SK-N-SH treated with all-trans-retinoic acid at 6 μM for 48 hours (cell line): Measurements from ENCODE around the gene SEC22C.

ENCODE experiments used
- ATAC-seq: fragments of 200-7000 bp; cut with Tn5 transposase; 3 replicates; pipeline ENCODE4 v1.9.1; 2020; ENCODE audit warnings: mild to moderate bottlenecking, moderate library complexity
- ARNTL ChIP-seq: fragments of 450-650 bp; formaldehyde crosslinking; IDR thresholded peaks from 2 replicates; pipeline ENCODE4 v1.5.0; 2020; ENCODE audit warnings: low read depth, mild to moderate bottlenecking, moderate library complexity, borderline replicate concordance
- BACH2 ChIP-seq: fragments of 250-450 bp; sonication (Bioruptor Pico); IDR thresholded peaks from 2 replicates; pipeline ENCODE4 v1.9.0; 2021; ENCODE audit warnings: mild to moderate bottlenecking, borderline replicate concordance
- CSDC2 ChIP-seq: fragments of 250-450 bp; sonication (Bioruptor Pico); IDR thresholded peaks from 2 replicates; pipeline ENCODE4 v1.5.0; 2020; ENCODE audit warnings: mild to moderate bottlenecking, moderate library complexity
- ESRRG ChIP-seq: fragments of 250-450 bp; sonication (Bioruptor Pico); IDR thresholded peaks from 2 replicates; pipeline ENCODE4 v1.6.1; 2021; ENCODE audit warnings: mild to moderate bottlenecking
- GLIS3 ChIP-seq: fragments of 250-450 bp; sonication (Bioruptor Pico); IDR thresholded peaks from 2 replicates; pipeline ENCODE4 v1.5.0; 2020; ENCODE audit warnings: mild to moderate bottlenecking, moderate library complexity
- OSR1 ChIP-seq: fragments of 250-450 bp; sonication (Bioruptor Pico); IDR thresholded peaks from 2 replicates; pipeline ENCODE4 v1.8.0; 2022; ENCODE audit warnings: moderate library complexity, mild to moderate bottlenecking, inconsistent platforms
- PATZ1 ChIP-seq: fragments of 250-450 bp; sonication (Bioruptor Pico); IDR thresholded peaks from 2 replicates; pipeline ENCODE4 v1.8.0; 2020; ENCODE audit warnings: mild to moderate bottlenecking, moderate library complexity, borderline replicate concordance
- PPARA ChIP-seq: fragments of 250-450 bp; sonication (Bioruptor Pico); IDR thresholded peaks from 2 replicates; pipeline ENCODE4 v1.5.0; 2020; ENCODE audit warnings: mild to moderate bottlenecking, borderline replicate concordance
- RARB ChIP-seq: fragments of 250-450 bp; sonication (Bioruptor Pico); IDR thresholded peaks from 2 replicates; pipeline ENCODE4 v1.8.0; 2021; ENCODE audit warnings: mild to moderate bottlenecking, moderate library complexity
- SNAI2 ChIP-seq: fragments of 250-450 bp; sonication (Bioruptor Pico); IDR thresholded peaks from 2 replicates; pipeline ENCODE4 v1.5.0; 2020; ENCODE audit warnings: mild to moderate bottlenecking, moderate library complexity
- TCF4 ChIP-seq: fragments of 250-450 bp; sonication (Bioruptor Pico); IDR thresholded peaks from 2 replicates; pipeline ENCODE4 v1.8.0; 2021; ENCODE audit warnings: mild to moderate bottlenecking, moderate library complexity, borderline replicate concordance
- TOX ChIP-seq: fragments of 250-450 bp; sonication (Bioruptor Pico); IDR thresholded peaks from 2 replicates; pipeline ENCODE4 v1.8.0; 2021; ENCODE audit warnings: mild to moderate bottlenecking, moderate library complexity, borderline replicate concordance
- ZC3H10 ChIP-seq: fragments of 250-450 bp; sonication (Bioruptor Pico); IDR thresholded peaks from 2 replicates; pipeline ENCODE4 v1.5.1; 2021; ENCODE audit warnings: mild to moderate bottlenecking, moderate library complexity
- ZFP3 ChIP-seq: fragments of 250-450 bp; sonication (Bioruptor Pico); IDR thresholded peaks from 2 replicates; pipeline ENCODE4 v1.5.0; 2020; ENCODE audit warnings: mild to moderate bottlenecking, moderate library complexity
- ZFP30 ChIP-seq: fragments of 450-650 bp; formaldehyde crosslinking; IDR thresholded peaks from 2 replicates; pipeline ENCODE4 v1.5.0; 2022; ENCODE audit warnings: mild to moderate bottlenecking, moderate library complexity
- ZNF565 ChIP-seq: fragments of 450-650 bp; formaldehyde crosslinking; conservative IDR thresholded peaks from 2 replicates; pipeline ENCODE4 v1.5.0; 2020; ENCODE audit warnings: low read depth, mild to moderate bottlenecking, moderate library complexity
- ZNF70 ChIP-seq: fragments of 450-650 bp; formaldehyde crosslinking; IDR thresholded peaks from 2 replicates; pipeline ENCODE4 v1.5.0; 2020; ENCODE audit warnings: mild to moderate bottlenecking, moderate library complexity
- ZNF8 ChIP-seq: fragments of 450-650 bp; formaldehyde crosslinking; IDR thresholded peaks from 2 replicates; pipeline ENCODE4 v1.5.0; 2020; ENCODE audit warnings: mild to moderate bottlenecking, moderate library complexity
- TF ChIP-seq, protein P1 (sequence below): fragments of 250-450 bp; sonication (Bioruptor Pico); IDR thresholded peaks from 2 replicates; pipeline ENCODE4 v1.5.0; 2020; ENCODE audit warnings: mild to moderate bottlenecking, moderate library complexity
- TF ChIP-seq, protein P2 (sequence below): fragments of 250-450 bp; sonication (Bioruptor Pico); IDR thresholded peaks from 2 replicates; pipeline ENCODE4 v1.8.0; 2021; ENCODE audit warnings: low read depth, mild to moderate bottlenecking, moderate library complexity, borderline replicate concordance
- TF ChIP-seq, protein P3 (sequence below): fragments of 250-450 bp; sonication (Bioruptor Pico); IDR thresholded peaks from 2 replicates; pipeline ENCODE4 v1.5.1; 2021; ENCODE audit warnings: mild to moderate bottlenecking, moderate library complexity

Gene SEC22C

GRCh38 chr3:42578054-42578453 is 3.7 kb downstream of the SEC22C start:
- no peak for ATAC-seq
- TF ChIP-seq RARB (CRISPR knock-in tag) (no peak), ZNF565 (CRISPR knock-in tag) (no peak)

DNA sequence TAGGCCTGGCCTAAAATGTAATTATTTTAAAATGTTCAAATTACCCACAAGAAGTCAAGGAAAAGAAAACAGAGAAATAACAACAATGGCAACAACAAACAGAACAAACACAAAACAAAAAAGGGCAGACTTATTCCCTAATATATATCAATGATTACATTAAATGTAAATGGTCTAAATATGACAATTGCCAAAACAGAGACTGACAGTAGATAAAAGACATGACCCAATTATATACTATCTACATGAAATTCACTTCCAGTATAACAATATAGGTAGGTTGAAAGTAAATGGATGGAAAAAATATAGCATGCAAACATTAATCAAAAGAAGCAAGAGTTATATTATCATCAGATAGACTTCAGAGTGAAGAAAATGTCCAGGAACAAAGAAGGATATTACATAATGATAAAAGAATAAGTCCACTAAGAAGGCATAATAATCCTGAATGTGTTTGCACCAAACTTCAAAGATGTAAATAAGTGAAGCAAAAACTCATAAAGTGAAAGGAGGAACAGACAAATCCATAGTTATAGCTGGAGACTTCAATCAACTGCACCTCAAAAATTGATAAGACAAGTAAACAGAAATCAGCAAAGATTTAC is 6.5 kb downstream of the SEC22C start:
- TF ChIP-seq BACH2 (CRISPR knock-in tag) (no peak), ZNF70 (CRISPR knock-in tag) (no peak), GLIS3 (no peak), RARB (CRISPR knock-in tag) (no peak), ZFP30 (CRISPR knock-in tag) (no peak), SNAI2 (CRISPR knock-in tag) (no peak), OSR1 (no peak), PATZ1 (CRISPR knock-in tag) (no peak), ZNF8 (CRISPR knock-in tag) (no peak), TCF4 (CRISPR knock-in tag) (no peak)
- TF ChIP-seq, protein P1, sequence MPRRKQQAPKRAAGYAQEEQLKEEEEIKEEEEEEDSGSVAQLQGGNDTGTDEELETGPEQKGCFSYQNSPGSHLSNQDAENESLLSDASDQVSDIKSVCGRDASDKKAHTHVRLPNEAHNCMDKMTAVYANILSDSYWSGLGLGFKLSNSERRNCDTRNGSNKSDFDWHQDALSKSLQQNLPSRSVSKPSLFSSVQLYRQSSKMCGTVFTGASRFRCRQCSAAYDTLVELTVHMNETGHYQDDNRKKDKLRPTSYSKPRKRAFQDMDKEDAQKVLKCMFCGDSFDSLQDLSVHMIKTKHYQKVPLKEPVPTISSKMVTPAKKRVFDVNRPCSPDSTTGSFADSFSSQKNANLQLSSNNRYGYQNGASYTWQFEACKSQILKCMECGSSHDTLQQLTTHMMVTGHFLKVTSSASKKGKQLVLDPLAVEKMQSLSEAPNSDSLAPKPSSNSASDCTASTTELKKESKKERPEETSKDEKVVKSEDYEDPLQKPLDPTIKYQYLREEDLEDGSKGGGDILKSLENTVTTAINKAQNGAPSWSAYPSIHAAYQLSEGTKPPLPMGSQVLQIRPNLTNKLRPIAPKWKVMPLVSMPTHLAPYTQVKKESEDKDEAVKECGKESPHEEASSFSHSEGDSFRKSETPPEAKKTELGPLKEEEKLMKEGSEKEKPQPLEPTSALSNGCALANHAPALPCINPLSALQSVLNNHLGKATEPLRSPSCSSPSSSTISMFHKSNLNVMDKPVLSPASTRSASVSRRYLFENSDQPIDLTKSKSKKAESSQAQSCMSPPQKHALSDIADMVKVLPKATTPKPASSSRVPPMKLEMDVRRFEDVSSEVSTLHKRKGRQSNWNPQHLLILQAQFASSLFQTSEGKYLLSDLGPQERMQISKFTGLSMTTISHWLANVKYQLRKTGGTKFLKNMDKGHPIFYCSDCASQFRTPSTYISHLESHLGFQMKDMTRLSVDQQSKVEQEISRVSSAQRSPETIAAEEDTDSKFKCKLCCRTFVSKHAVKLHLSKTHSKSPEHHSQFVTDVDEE (CRISPR knock-in tag) = no peak
- TF ChIP-seq, protein P2, sequence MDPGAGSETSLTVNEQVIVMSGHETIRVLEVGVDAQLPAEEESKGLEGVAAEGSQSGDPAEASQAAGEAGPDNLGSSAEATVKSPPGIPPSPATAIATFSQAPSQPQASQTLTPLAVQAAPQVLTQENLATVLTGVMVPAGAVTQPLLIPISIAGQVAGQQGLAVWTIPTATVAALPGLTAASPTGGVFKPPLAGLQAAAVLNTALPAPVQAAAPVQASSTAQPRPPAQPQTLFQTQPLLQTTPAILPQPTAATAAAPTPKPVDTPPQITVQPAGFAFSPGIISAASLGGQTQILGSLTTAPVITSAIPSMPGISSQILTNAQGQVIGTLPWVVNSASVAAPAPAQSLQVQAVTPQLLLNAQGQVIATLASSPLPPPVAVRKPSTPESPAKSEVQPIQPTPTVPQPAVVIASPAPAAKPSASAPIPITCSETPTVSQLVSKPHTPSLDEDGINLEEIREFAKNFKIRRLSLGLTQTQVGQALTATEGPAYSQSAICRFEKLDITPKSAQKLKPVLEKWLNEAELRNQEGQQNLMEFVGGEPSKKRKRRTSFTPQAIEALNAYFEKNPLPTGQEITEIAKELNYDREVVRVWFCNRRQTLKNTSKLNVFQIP = no peak
- TF ChIP-seq, protein P3, sequence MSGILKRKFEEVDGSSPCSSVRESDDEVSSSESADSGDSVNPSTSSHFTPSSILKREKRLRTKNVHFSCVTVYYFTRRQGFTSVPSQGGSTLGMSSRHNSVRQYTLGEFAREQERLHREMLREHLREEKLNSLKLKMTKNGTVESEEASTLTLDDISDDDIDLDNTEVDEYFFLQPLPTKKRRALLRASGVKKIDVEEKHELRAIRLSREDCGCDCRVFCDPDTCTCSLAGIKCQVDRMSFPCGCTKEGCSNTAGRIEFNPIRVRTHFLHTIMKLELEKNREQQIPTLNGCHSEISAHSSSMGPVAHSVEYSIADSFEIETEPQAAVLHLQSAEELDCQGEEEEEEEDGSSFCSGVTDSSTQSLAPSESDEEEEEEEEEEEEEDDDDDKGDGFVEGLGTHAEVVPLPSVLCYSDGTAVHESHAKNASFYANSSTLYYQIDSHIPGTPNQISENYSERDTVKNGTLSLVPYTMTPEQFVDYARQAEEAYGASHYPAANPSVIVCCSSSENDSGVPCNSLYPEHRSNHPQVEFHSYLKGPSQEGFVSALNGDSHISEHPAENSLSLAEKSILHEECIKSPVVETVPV (CRISPR knock-in tag) = no peak
- TF ChIP-seq, all 23 proteins: peak for 0
- no peak for ATAC-seq

DNA sequence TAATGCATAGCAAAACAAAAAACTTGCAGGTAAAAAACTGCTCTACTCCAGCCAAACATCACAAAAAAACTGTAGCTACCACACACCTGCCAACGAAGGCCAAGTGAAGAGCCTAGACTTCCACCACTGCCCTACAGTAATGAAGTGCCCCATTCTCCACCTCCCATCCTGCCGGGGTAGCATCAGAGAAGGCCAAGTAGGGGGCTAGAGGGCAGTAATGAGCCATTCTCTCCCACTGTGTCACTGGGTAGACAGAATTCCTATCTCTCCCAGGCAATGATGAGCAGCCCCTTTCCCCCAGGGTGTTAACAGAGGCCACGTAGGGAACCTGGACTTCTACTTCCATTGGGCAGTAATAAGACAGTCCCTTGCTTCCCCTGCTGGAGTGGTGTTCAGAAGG is 9.5 kb downstream of the SEC22C start:
- ATAC-seq = peak; percentile 98
- no peak for TF ChIP-seq ZNF565 (CRISPR knock-in tag)
- no peak for TF ChIP-seq ARNTL (CRISPR knock-in tag)
- TF ChIP-seq CSDC2 = no peak
- TF ChIP-seq ZFP3 (CRISPR knock-in tag) = no peak
- no peak for TF ChIP-seq OSR1
- no peak for TF ChIP-seq GLIS3
- no peak for TF ChIP-seq ZNF70 (CRISPR knock-in tag)
- no peak for TF ChIP-seq PPARA
- no peak for TF ChIP-seq PATZ1 (CRISPR knock-in tag)
- TF ChIP-seq ESRRG = no peak
- no peak for TF ChIP-seq ZC3H10 (CRISPR knock-in tag)
- no peak for TF ChIP-seq TOX (CRISPR knock-in tag)
- no peak for TF ChIP-seq SNAI2 (CRISPR knock-in tag)
